Stimulated activated CD8-positive, alpha-beta memory T cell treated with anti-CD3 and anti-CD28 coated beads, Interleukin-15, amount 100 ng/mL, for 24 hours (primary cell): ENCODE measurements around the gene TMEM200A.
"Not testable (repeated sequence)": the region's sequence is repeated elsewhere in the genome, so short reads cannot be mapped to it uniquely, and the experiment has no call there.

Source experiments
- DNase-seq: peaks from one replicate; pipeline ENCODE4 v3.0.0-alpha.2; 2020; ENCODE audit warnings: low read depth

TMEM200A gene

GRCh38 chr6:130365166-130366106 lies at the start of gene TMEM200A:
TMEM200A (plus strand) TSS chr6:130366017; CDS start chr6:130440423, 74,406 bp downstream.
- peak; percentile 28 for DNase-seq

GRCh38 chr6:130320908-130321307 lies 44.9 kb upstream of the TMEM200A start:
- no peak for DNase-seq

GRCh38 chr6:130322673-130323268 lies 43.0 kb upstream of the TMEM200A start:
- DNase-seq: no peak

- DNase-seq: no peak
Measured at GRCh38 chr6:130324657-130325056, 41.2 kb upstream of the TMEM200A start.

- DNase-seq: no peak
Measured at GRCh38 chr6:130326496-130326895, 39.3 kb upstream of the TMEM200A start.

- no peak for DNase-seq
Measured at GRCh38 chr6:130337534-130337933, 28.3 kb upstream of the TMEM200A start.

GRCh38 chr6:130346324-130346723 lies 19.5 kb upstream of the TMEM200A start:
- DNase-seq: not testable (repeated sequence)

- DNase-seq: no peak
Measured at GRCh38 chr6:130354322-130354721, 11.5 kb upstream of the TMEM200A start.

- DNase-seq: no peak
Measured at GRCh38 chr6:130355572-130355971, 10.2 kb upstream of the TMEM200A start.

GRCh38 chr6:130357436-130357835 lies 8.4 kb upstream of the TMEM200A start:
- no peak for DNase-seq

GRCh38 chr6:130359736-130360135 lies 6.1 kb upstream of the TMEM200A start:
- DNase-seq: no peak

- no peak for DNase-seq
Measured at GRCh38 chr6:130362128-130362527, 3.7 kb upstream of the TMEM200A start.

GRCh38 chr6:130364224-130364780 lies 1.5 kb upstream of the TMEM200A start:
- DNase-seq: no peak

GRCh38 chr6:130366107-130367005 lies 539 bp downstream of the TMEM200A start:
- DNase-seq: peak; percentile 7

- no peak for DNase-seq
Measured at GRCh38 chr6:130367767-130368166, 1.9 kb downstream of the TMEM200A start.

GRCh38 chr6:130368576-130368975 lies 2.8 kb downstream of the TMEM200A start:
- no peak for DNase-seq

GRCh38 chr6:130369831-130370230 lies 4.0 kb downstream of the TMEM200A start:
- DNase-seq: no peak

GRCh38 chr6:130371921-130372420 lies 6.2 kb downstream of the TMEM200A start:
- DNase-seq: no peak

GRCh38 chr6:130372786-130373185 lies 7.0 kb downstream of the TMEM200A start:
- no peak for DNase-seq

GRCh38 chr6:130373992-130374391 lies 8.2 kb downstream of the TMEM200A start:
- DNase-seq: no peak

- DNase-seq: no peak
Measured at GRCh38 chr6:130376936-130377335, 11.1 kb downstream of the TMEM200A start.

GRCh38 chr6:130377371-130377770 lies 11.6 kb downstream of the TMEM200A start:
- DNase-seq: no peak
